Brain microvascular endothelial cell (primary cell): ENCODE measurements around the gene ATP8A2.
"Not testable (repeated sequence)": the region's sequence is repeated elsewhere in the genome, so short reads cannot be mapped to it uniquely, and the experiment has no call there.

Experiments used
- DNase-seq: peaks from one replicate; pipeline ENCODE4 v3.0.0-alpha.2; 2020
- H3K27ac ChIP-seq: fragments of 250-450 bp; sonication (Bioruptor Pico); 2 replicates; pipeline ENCODE4 v1.5.1; 2020; ENCODE audit warnings: mild to moderate bottlenecking, moderate library complexity
- H3K27me3 ChIP-seq: fragments of 250-450 bp; sonication (Bioruptor Pico); replicated peaks from 2 replicates; pipeline ENCODE4 v1.5.1; 2020; ENCODE audit warnings: mild to moderate bottlenecking
- H3K36me3 ChIP-seq: fragments of 250-450 bp; sonication (Bioruptor Pico); replicated peaks from 2 replicates; pipeline ENCODE4 v1.5.1; 2020; ENCODE audit warnings: mild to moderate bottlenecking
- H3K4me3 ChIP-seq: 2 replicates; pipeline ENCODE4 v1.5.1; 2011; ENCODE audit warnings: low read depth, mild to moderate bottlenecking, control low read depth, low read length, moderate library complexity
- in situ Hi-C: cut with HindIII; loops from 2 replicates; pipeline ENCODE4 v1.10.0; 2017; ENCODE audit warnings: low sequenced_read_pairs, low pct_ligation_motif_present
- TF ChIP-seq, protein P1 (sequence below): IDR thresholded peaks from 2 replicates; pipeline ENCODE4 v1.5.1; 2011; ENCODE audit warnings: low read depth, mild to moderate bottlenecking, moderate library complexity, low read length, control low read depth, inconsistent platforms; ENCODE audit errors: missing control alignments

ATP8A2 gene

DNA sequence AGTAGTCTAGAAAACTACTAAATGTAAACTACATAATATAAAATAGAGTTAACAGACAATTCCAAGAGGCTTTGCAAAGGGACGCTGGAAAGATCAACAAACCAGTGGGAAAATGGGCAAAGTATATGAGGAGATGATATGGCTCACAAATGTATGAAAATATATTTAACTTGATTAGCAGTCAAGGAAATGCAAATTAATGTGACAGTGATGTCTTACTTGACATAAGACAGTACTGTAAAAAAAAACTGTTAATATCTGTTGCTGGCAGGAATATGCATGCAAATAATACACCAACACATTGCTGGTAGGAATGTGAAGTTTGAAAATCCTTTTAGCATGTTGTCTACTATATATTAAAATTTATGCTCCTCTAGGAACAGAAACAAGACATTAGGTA lies 136.1 kb downstream of the ATP8A2 start:
- no peak overlapping the region for H3K27ac ChIP-seq
- DNase-seq = no peak
- no peaks in the 10 kb centered on the region for H3K27me3 ChIP-seq
- TF ChIP-seq, protein P1, sequence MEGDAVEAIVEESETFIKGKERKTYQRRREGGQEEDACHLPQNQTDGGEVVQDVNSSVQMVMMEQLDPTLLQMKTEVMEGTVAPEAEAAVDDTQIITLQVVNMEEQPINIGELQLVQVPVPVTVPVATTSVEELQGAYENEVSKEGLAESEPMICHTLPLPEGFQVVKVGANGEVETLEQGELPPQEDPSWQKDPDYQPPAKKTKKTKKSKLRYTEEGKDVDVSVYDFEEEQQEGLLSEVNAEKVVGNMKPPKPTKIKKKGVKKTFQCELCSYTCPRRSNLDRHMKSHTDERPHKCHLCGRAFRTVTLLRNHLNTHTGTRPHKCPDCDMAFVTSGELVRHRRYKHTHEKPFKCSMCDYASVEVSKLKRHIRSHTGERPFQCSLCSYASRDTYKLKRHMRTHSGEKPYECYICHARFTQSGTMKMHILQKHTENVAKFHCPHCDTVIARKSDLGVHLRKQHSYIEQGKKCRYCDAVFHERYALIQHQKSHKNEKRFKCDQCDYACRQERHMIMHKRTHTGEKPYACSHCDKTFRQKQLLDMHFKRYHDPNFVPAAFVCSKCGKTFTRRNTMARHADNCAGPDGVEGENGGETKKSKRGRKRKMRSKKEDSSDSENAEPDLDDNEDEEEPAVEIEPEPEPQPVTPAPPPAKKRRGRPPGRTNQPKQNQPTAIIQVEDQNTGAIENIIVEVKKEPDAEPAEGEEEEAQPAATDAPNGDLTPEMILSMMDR = no peak
- in situ Hi-C loops = no loop called here
- no peak overlapping the region for H3K4me3 ChIP-seq
- no peaks in the 10 kb centered on the region for H3K36me3 ChIP-seq

DNA sequence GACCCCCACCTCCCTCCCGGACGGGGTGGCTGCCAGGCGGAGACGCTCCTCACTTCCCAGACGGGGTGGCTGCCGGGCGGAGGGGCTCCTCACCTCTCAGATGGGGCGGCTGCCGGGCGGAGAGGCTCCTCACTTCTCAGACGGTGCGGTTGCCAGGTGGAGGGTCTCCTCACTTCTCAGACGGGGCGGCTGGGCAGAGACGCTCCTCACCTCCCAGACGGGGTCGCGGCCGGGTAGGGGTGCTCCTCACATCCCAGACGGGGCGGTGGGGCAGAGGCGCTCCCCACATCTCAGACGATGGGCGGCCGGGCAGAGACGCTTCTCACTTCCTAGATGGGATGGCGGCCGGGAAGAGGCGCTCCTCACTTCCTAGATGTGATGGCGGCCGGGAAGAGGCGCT lies 141.3 kb downstream of the ATP8A2 start:
- DNase-seq, in situ Hi-C loops, H3K4me3 ChIP-seq, H3K36me3 ChIP-seq, H3K27me3 ChIP-seq, H3K27ac ChIP-seq: not testable (repeated sequence)

DNA sequence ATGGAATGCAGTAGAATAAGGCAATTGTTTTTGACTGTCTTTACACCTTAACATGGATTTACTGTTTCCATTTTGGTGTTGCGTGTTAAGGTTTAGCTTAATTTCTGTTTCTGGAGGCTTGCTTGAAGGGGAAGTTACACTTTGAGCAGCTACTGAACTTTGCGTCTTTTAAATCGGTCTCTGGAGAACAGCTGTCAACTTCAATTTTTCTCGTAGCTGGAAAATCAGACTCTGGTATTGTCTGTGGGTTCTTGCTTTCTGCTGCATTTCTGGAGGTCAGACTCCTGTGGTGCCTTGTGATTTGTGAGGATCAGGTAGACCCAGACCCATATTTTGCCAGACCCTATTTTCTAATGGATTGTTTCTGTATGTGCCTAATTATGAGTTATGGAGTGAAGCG lies 146.7 kb downstream of the ATP8A2 start:
- Histone ChIP-seq H3K36me3 (no peaks in the 10 kb centered on the region), H3K27ac (no peak overlapping the region), H3K4me3 (no peak overlapping the region), H3K27me3 (no peaks in the 10 kb centered on the region)
- in situ Hi-C loops = no loop called here
- TF ChIP-seq, protein P1 = no peak
- no peak for DNase-seq

DNA sequence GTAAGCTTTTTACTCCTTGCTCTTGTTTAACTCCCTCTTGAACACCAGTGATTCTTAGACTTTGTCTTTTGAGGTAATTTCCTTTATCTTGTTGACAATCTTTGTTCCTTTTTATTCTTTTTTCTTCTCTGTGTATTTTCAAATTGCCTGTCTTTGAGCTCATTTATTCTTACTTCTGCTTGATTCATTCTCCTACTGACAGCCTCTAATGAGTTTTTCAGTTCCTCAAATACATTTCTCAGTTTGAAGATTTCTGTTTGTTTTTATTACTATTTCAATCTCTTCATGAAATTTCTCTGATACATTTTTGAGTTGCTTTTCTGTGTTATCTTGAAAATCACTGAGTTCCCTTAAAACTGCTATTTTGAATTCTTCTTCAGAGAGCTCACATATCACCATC lies 154.1 kb downstream of the ATP8A2 start:
- no peaks in the 10 kb centered on the region for H3K27me3 ChIP-seq
- no peak overlapping the region for H3K4me3 ChIP-seq
- H3K36me3 ChIP-seq = no peaks in the 10 kb centered on the region
- H3K27ac ChIP-seq = no peak overlapping the region
- TF ChIP-seq, protein P1 = no peak
- no peak for DNase-seq
- in situ Hi-C loops = no loop called here

DNA sequence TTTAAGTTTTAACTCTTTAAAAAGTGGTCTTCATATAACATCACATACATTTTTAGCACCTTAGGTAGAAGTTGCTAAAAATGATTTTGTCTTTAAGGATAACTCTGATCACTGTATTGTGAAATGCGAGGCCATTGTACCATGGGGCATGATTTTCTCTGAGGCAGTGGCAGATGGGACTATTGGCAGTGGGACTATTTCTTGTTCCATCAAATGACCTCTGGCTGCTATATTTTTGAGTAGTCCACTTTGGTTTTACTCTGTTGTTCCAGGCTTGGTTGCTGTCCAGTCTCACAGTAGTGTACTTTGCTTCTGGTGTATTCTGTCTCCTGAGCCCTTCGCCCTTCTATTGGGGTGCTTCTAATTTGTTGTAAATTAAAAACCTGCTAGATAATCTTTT lies 156.5 kb downstream of the ATP8A2 start:
- Histone ChIP-seq H3K27ac (no peak overlapping the region), H3K27me3 (no peaks in the 10 kb centered on the region), H3K4me3 (no peak overlapping the region), H3K36me3 (no peaks in the 10 kb centered on the region)
- TF ChIP-seq, protein P1 = no peak
- no peak for DNase-seq
- in situ Hi-C loops = no loop called here

DNA sequence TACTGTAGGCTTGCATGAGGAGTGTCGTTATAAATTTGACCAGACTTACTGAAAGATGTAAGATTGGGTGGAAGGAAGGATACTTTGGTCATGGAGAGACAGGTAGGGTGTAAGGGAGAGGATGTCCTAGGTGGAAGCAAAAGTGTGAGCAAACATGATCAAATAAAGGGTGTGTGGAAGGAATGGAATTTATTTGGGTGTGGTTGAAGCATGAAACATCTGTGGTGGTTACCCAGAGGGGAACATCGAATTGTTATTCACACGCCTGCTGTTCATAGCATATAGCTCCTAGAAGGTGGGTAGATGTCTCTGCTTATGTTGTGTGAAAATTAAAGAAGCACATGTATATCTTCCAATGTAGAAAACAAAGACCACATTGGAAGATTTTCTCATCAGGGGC lies 157.7 kb downstream of the ATP8A2 start:
- DNase-seq = no peak
- Histone ChIP-seq H3K27ac (no peak overlapping the region), H3K27me3 (no peaks in the 10 kb centered on the region), H3K4me3 (no peak overlapping the region), H3K36me3 (no peaks in the 10 kb centered on the region)
- TF ChIP-seq, protein P1 = no peak
- in situ Hi-C loops = no loop called here
